Superior temporal gyrus (tissue), 1 donor: ENCODE measurements around the gene ATP2B3.

Experiments
- DNase-seq: peaks from one replicate; pipeline ENCODE4 v3.0.0-alpha.2; 2016; ENCODE audit errors: extremely low spot score

The ATP2B3 gene

GRCh38 chrX:153533091-153533490 lies 15.6 kb downstream of the ATP2B3 start:
- no peak for DNase-seq

GRCh38 chrX:153537080-153537479 lies 19.6 kb downstream of the ATP2B3 start:
- DNase-seq: no peak

- no peak for DNase-seq
Measured at GRCh38 chrX:153537526-153538295, 20.3 kb downstream of the ATP2B3 start.

DNA sequence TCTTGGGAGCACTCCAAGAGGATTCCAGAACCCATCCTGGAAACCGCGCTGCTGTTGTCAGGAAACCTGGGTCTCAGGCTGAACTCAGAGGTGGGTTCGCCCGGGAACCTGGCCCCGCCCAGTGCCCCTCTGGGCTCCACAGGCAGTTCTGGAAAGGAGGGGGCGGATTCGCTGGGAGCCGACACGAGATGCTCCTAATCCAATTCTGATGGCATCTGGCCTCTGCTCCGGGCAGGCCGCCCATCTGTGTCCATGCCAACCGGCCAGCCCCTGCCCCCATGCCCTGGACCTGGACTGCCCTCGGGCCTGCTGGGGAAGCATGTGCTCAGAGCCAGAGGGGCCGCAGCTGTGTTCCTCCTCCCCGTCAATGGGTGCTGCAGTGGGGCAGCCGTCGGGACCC lies 21.0 kb downstream of the ATP2B3 start:
- no peak for DNase-seq

- peak; percentile 78 for DNase-seq
Measured at GRCh38 chrX:153539171-153539978, 21.9 kb downstream of the ATP2B3 start.

DNA sequence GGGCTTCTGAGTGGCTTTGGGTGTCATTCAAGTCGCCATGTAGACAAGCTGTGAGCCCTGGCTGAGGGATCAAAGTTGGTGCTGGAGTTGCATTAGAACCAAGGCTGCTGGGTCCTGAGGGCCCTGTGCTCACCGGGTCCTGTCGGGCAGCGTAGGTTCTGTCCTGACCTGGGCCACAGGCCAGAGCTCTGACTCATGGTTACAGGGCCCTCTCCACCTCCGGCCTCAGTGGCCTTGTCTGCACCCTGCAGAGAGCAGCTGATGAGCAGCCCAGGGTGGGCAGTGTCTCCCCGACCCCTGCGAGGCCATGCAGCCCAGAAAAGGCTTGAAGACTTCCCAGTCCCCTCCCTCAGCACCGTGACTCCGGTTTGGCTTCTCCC lies 22.5 kb downstream of the ATP2B3 start:
- no peak for DNase-seq

- no peak for DNase-seq
Measured at GRCh38 chrX:153544727-153545126, 27.3 kb downstream of the ATP2B3 start.

GRCh38 chrX:153546386-153546785 lies 28.9 kb downstream of the ATP2B3 start:
- DNase-seq: no peak

DNA sequence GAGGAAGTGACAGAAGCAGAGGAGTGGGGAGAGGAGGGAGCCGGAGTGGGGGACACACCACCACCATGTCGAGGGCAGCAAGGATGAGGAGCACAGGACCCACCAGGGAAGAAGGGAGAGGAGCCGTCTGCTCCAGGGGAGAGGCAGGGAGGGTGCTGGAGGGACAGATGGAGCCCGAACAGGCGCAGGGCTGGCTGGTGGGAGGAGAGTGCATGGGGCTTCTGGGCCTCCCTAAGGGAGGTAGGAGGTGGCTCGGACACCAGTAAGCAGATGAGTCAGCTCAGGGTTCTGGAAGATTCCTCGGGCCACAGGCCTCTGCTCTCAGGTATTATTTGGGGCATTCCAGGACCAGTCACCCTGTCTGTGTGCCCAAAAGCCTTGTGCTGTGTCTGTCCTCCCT lies 29.8 kb downstream of the ATP2B3 start:
- DNase-seq: no peak

DNA sequence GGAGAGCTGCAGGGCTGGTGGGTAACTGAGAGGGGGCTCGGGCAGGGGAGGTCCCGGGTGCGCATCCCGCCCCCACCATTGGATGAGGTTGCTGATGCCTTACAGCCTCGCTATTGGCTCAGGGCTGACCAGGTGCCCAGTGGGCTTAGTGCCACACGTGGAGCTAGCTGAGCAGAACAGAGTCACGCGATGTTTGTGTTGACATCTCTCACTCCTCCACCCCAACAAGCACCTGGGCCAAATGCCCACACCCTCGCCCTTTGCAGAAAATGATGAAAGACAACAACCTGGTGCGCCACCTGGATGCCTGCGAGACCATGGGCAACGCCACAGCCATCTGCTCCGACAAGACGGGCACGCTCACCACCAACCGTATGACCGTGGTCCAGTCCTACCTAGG lies 31.8 kb downstream of the ATP2B3 start:
- DNase-seq: no peak

GRCh38 chrX:153549807-153550206 lies 32.4 kb downstream of the ATP2B3 start:
- no peak for DNase-seq

DNA sequence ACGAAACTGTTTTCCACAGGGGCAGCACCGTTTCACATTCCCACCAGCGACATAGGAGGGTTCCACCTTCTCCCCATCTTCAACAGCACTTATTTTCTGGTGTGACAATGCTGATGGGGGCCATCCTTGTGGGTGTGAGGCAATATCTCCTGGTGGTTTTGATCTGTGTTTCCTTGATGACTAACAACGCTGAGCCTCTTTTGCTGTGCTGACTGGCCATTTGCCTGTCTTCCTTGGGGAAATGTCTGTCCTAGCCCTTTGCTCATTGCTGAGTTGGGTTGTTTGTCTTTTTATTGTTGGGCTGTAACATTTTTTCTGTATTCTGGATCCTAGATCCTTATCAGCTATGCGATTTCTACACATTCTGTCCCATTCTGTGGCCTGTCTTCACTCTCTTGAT lies 33.7 kb downstream of the ATP2B3 start:
- DNase-seq: no peak

DNA sequence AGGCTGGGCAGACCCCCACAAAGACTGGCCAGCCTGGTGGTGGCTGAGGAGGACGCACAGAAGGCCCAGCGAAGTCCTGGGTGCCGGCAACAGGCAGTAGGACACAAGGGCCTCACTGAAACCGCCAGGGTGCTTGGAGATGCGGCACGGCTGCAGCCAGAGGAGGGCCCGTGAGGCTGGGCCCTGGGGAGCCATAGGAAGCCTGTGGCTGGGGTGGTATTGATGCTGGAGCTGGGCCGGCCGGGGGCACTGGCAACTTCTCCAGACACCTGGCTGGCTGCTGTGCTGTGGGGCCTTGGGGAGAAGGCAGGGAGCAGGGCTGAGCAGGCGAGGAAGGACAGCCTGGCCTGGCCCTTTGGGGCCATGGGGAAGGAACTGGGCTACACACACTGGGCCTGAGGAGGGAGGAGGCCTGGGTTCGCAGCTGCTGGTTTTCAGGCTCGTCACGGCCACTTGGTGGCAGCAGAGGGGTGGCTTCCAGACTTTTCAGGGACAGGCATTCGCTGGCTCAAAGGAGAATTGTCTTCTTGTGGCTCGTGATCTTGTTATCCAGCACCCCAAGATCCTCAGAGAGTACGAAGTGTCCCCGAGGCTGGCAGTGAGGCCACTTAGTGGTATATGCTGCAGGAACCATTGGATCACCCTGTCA lies 37.2 kb downstream of the ATP2B3 start:
- peak; percentile 90 for DNase-seq

DNA sequence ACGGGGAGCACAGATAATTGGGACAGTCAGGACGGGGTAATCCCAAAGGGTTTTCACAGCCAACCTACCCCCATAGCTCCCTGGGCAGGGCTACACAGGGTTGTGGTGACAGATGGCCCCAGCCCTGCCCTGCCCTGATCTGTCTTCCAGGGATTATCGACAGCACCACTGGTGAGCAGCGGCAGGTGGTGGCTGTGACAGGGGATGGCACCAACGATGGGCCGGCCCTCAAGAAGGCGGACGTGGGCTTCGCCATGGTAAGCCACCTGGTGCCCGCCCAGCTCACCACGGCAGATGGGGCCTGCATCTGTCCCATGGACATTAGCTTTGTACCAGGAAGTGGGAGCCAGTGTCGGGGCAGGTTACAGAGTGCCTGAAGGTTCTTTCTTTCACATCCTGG lies 39.3 kb downstream of the ATP2B3 start:
- no peak for DNase-seq

GRCh38 chrX:153557618-153558355 lies 40.3 kb downstream of the ATP2B3 start:
- peak; percentile 28 for DNase-seq

- no peak for DNase-seq
Measured at GRCh38 chrX:153560000-153560399, 42.6 kb downstream of the ATP2B3 start.

DNA sequence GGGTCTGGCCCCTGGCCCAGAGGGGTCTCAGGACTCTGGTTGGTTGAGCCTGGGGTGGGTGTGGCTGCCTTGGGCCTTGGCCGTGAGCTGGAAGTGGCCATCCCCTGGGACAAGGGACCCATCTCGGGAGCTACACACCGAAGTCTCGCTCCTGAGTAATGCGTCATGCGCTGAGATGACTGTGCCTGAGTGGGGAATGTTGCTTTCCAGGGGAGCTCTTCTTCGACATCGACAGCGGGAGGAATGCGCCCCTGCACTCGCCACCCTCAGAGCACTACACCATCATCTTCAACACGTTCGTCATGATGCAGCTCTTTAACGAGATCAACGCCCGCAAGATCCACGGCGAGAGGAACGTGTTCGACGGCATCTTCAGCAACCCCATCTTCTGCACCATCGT lies 43.0 kb downstream of the ATP2B3 start:
- DNase-seq: no peak

DNA sequence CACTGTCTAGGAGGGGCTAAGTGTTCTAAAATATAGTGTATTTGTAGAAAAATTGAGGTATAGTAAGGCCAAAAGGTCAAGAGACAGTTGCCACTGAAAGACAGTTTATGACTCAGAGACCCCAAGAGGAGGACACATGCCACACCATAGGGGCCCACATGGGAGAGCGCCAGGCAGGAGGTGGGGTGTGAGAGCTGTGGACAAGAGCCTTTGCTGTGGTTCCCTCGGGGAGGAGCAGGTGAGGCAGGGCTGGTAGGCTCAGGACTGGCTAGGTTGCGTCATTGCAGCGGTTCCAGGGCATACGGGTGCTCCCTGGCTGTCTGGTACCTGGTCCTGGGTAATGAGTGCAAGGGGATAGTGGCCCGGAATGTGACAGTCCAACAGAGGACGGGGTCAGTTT lies 43.9 kb downstream of the ATP2B3 start:
- DNase-seq: no peak

GRCh38 chrX:153562546-153562945 lies 45.1 kb downstream of the ATP2B3 start:
- DNase-seq: no peak

DNA sequence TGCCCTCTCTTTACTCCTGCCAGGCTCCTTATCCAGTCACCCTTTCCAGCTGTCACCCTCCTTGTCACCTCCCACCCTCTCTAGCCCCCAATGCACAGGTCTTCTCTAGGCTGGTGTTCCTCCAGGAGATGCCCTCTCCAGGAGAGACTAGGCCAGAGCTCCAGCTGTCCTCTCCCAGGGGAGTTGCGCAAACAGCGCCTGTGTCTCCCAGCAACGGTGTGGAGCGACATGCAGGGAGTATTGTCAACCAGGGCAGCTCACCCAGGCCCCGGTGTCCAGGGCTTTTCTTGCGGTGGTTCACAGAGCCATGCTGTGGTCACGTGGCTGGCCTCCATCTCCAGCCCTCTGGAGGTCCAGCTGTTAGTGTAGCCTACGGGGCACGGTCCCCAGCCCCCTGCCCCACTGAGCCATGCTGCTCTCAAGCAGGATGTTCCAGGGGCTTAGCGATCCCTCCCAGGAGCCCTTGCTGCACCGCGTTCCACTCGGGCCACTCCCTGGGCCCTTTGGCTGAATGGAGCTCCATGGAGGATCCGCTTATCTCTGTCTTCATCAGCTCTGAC lies 46.7 kb downstream of the ATP2B3 start:
- DNase-seq: no peak

DNA sequence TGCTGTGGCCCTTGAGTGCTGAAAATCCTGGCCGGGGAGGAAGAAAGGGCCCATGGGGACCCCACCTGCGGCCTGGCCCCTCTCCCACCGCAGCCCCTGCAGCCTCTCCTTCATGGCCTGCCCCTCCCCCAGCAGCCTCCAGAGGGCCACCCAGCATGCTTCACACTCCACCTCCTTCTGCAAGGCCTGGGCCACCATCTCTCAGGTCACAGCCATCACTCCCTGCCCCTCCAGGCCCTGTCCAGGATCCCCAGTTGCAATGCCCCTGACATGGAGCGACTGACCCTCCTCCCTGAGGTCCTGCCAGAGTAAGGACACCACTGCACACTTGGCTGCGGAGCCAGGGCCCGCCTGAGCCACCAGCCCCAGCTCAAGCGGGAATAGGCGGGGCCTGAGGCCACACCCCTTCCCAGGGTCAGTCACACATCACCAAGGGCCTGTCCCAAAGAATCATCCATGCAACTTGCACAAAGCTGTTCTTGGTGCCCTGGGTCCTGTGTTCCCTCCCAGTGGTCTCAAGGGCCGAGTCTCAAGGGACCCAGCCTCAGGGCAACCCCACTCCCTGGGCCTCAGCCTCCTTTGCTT lies 48.6 kb downstream of the ATP2B3 start:
- no peak for DNase-seq
